ACHN (cell line): ENCODE measurements around the gene CELSR3.

Experiments used
- DNase-seq: peaks from one replicate; pipeline ENCODE4 v3.0.0-alpha.2; 2015
- in situ Hi-C: cut with HindIII; loops from 2 replicates; pipeline ENCODE4 v1.10.0; 2017; ENCODE audit warnings: low sequenced_read_pairs, low pct_ligation_motif_present, low pct_unique_long_range_greater_than_20kb

The CELSR3 gene

DNA sequence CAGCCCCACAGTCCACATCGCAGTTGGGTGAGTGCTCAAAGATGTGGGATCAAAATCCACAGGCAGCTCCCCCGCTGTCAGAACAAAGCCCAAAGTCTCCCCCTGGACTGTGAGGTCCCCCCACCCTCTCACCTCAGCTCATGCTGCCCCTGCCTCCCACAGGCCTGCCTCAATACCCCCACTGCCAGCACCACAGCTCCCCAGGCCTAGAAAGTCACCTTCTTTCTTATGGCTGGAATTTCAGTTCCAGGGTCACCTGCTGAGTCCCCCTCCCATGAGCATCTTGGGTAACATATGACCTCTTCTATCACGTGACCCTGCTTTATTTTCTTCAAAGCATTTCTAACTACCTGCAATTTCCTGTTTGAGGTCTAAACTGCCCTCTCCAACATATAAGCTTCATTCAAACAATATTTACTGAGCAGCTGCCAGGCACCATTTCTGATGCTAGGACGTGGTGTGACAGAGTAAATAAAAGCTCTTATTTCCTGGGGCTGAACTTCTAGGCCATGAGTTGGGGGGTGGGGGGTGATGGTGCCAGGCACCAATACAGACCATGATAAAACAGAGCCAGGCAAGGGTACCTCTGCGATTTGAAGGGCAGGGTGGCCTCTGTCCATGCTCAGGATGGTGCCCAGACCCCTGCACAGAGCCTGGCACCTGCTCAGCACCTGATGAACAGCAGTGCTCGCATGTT is 38.7 kb downstream of the CELSR3 start:
- DNase-seq: no peak
- in situ Hi-C loops: no loop called here

DNA sequence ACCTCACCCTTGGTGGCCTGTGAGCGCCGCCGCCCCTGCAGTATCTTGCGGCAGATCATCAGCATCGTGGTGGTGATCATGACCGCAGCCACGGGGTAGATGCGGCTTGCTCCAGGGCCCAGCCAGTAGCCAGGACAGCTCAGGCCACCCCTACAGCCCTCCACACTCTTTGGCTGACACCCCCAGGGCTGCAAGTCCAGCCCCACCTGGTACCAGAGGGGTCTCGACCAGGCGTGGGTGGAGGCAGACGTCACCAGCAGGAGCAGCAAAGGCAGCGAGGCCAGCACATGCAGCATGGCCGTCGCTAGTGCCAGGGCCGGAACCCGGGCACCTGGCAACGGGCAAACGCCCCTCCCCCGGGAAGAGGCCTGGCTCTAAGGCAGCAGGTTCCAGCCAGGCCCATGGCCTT is 41.2 kb downstream of the CELSR3 start, which contains the start of gene TMEM89:
TSS of gene TMEM89 (minus strand) at position 309 of the 409 bp plus-strand sequence. CDS start at position 296, 13 bp downstream.
- in situ Hi-C loops: no loop called here
- DNase-seq: no peak

DNA sequence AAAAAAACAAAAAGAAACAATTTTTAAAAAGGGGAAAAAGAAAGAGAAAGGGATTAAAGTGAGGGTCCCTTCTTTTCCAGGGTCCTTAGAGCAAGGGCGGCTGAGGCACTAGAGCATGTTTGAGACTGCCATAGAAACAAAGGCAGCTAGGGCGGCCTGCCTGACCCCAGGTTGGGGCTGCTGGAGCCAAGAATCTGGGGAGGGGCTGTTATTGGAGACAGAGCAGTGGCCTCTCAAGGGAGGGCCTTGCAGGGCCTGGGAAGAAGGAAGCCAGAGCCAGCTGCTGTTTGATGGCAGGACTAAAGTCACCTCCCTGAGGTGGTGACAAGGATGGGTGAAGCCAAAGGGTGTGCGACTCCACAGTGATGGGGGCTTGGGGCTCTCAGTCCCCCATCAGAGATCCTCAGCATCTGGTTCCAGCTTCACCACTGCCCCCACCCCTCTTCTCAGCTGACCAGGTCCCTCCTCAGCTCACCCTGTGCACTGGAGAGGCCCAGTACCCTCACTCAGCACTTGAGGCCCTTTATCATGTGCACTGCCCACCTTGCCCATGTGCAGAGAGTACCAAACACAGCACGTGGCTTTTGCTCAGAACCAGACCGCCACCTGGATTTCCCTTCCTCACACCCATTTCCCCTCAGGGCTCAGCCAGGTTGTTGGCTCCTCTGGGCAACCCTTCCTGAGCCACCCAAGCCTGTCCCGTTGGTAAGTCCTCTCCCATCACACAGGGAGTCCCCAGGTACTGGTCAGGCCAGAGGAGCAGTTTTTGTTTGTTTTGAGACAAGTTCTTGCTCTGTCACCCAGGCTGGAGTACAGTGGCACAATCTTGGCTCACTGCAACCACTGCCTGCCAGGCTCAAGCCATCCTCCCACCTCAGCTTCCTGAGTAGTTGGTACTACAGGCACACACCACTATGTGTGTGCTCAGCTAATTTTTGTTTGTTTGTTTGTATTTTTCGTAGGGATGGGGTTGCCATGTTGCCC is 42.9 kb downstream of the CELSR3 start:
- no peak for DNase-seq
- in situ Hi-C loops: no loop called here

DNA sequence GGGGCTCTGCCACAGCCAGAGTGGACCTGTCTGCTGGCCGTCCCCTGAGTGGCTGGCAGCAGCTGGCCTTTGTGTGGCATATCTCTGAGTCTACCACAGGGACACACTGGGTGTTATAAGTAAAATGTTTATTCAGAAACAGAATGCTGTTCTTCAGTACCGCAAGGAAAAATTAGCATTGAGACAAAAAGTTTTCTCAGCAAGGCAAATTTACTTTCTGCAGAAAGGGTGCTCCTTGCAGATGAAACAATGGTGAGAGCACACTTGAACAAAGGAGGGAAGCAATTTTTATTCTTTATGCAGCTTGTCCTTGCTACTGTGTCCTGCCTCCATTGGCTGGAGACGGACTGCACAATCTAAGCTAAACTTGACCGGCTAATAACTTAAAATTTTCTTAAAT is 45.1 kb downstream of the CELSR3 start:
- in situ Hi-C loops: no loop called here
- no peak for DNase-seq

DNA sequence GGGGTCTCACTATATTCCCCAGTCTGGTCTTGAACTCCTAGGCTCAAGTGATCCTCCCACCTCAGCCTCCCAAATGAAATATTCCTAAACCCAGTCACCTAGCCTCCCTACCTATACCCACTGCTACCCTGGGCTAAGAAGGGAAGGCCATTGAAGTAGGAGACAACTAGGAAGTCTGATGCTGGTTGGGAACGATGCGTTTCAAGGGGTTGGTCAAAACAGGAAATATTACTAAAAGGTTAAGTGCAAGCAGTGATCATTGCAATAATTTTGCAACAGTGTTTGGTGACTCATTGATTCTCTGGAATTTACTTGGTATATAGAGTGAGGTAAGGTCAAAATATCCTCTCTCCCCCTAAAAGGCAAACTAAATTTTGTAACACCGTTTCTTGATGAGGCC is 48.6 kb downstream of the CELSR3 start:
- in situ Hi-C loops: no loop called here

DNA sequence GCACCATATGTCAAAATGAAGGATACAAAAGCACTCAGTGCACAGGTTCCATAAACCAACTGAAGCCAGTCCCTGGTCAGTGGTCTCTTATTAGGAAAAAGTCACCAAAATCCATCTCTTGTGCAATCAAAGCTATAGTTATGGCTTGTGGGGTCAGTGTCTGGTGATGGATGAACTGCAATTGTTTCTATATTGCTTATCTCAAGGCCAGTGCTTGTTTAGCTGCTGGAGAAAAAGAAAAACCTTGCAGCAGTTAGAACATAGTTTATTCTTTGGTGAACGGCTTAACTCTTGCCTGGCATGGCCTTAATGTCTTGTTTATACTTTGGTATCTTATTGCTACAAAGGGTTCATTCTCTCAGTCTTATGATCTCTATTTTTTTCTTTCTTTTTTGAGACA is 50.4 kb downstream of the CELSR3 start:
- DNase-seq: no peak
- in situ Hi-C loops: no loop called here

More for the DNA sequence above, 48.6 kb downstream of the CELSR3 start:
- DNase-seq: no peak

DNA sequence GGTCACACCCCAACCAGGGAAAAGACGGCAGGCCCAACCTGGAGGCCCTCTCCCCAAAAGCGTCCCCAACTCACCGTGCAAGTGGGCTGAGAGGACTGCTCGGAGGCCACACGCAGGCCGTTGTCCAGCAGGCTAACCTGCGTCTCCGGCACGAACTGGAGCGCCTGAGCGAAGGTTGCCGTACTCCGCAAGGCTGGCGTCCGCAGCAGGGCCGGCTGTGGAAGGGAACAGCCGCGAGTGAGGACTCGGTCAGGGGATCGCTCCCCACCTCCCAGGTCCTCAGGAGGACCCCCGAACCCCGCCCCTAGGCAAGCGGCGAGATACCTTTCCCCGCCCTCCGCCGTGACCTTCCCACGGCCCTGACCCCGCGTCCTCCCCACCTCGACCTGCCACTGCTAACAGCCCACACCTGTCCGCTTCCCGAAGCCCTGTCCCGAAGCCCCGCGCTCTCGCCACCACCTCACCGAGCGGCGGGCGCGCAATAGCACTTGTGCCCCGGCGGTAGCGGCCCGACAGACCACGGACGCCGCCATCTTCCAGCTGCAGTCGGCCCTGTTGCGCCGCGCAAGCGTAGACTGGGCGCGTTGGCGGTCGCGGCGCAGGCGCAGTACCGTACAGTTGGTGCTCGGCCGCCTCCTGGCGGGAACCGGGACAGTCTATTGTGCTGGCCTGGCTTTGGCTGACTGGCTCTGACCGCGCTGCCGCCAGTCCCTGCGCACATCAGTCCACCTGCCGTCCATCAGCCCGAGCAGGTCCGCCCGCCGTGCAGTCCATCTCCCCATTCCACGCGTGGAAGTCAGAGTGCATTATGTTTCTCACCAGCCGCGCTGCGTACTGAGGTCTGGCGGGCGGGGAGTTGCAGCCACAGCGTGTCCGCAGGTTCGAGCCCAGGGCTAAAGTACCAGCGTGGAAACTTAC is 53.3 kb downstream of the CELSR3 start, which contains the start of gene UQCRC1:
TSS of gene UQCRC1 (minus strand) at position 559 of the 918 bp plus-strand sequence. CDS start at position 533, 26 bp downstream.
- in situ Hi-C loops: no loop called here

DNA sequence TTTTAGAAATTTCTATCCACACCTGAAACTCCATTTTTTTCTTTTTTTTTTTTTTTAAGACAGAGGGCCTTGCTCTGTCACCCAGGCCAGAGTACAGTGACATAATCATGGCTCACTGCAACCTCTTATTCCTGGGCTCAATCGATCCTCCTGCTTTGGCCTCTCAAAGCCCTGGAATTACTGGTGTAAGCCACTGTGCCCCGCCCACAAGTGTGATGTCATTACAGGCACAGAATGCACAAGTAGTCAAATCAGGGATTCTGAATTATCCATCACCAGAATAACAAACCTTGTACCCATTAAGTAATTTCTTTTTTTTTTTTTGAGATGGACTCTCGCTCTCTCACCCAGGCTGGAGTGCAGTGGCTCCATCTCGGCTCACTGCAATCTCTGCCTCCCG is 55.2 kb downstream of the CELSR3 start:
- no peak for DNase-seq
- in situ Hi-C loops: no loop called here

More for the DNA sequence above, 53.3 kb downstream of the CELSR3 start, which contains the start of gene UQCRC1:
- DNase-seq: peak; percentile 89

DNA sequence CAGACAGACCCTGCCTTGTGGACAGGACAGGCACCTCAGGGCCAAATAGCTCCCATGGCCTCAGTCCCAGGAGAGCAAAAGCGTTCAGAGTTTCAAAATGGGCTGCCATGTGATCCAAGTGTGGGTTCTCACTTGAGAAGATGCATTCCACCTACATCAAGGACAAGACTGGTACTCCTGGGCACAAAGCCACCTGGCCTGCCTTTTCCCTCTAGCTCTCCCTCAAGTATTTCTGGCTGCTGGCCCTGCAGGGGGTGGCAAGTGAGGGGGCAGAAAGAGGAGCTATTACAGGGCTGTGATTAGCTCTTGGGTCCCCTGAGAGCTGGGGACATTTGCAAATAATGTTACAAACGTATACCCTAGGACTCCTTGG is 61.1 kb downstream of the CELSR3 start:
- in situ Hi-C loops: no loop called here
- no peak for DNase-seq

DNA sequence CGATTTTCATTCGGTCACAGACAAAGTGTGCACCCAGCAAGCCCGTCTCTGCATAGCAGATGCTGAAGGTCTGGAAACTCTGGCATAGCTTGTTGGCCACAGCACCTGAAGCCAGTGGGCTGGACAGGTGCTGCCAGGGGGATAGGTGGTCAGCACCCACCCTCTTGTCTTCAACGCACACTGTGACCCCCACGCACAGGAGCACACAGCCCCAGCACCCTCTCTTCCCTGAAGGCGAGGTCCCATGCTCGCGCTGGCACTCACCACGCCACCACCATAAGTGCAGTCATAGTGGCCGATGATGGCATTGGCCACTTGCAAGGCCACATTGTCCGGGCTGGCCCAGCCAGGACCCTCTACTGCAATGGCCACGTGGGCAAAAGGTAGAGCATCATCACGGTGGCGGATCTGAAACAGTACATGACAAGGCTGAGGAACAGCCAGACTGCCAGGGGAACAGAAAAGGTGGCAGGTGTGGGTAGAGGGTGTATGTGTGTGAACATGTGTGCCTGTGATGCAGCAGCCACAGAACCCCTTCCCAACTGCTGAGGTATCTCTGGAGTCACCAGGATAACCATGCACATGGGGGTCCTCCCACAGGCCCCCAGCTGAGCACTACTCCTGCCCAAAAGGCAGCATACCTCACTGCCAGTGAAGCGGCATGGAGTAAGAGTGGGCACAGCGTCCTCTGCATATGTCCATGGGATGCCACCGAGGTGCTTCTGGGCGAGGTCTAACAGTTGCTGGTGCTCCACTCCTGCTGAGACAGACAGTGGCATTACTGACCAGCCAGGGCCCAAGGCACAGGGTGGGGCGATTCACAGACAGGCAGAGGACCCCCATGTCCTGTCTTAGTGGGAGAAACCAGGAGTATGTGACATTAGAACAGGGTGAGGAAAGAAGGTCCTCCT is 61.7 kb downstream of the CELSR3 start:
- DNase-seq: no peak

DNA sequence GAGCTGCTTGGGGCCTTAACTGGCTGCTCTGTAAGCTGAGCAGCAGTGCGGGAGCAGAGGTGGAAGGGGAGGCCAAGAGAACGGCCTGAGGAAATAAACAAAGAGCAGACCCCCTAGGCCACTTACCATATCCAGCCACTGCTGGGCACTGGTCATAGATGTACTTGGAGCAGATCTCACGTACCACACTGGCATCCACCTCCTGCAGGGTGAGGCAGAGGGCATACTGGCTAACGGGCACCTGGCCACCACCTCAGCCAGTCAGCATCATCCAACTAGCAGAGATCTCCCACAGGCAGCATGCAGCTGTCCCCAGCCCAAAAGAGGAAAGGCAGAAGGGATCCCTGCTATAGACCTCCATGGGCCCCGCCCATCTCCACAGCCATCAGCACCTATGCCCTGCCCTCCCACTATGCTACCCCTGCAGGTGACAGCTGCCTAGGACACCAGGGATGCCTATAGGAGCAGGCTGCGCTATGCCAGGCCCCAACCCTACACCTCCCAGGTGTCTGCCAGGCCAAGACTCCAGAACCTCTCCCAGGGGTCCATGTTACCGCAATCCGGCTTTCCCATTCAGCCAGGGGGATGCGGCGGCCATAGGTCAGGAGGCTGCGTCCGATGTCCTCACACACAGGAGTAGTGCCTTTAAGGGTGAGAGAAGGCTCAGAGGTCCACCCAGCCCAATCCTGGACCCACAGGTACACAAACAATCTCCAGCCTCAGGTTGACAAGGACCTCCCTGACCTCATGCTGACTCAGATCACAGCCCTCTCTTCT is 63.0 kb downstream of the CELSR3 start:
- DNase-seq: no peak
- in situ Hi-C loops: no loop called here

More for the DNA sequence above, 61.7 kb downstream of the CELSR3 start:
- in situ Hi-C loops: no loop called here

DNA sequence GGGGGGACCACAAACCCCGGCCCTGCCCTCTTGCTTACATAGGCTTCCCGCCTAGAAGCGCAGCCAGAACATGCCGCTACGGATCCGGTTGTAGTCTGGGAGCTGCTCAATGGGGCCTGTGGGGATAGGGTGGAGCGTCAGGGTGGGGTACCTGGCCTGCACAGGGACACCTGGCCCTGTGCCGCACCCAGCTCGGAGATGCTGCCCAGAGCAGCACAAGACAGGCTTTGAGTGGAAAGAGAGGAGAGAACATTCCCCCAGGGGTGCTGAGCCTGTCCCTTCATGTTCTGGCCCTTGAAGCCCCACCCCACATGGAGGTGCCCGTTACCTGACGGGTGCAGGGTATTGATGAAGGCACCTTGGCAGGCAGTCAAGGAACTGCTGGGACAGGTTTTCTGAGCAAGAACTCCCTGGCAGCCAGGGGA is 63.6 kb downstream of the CELSR3 start:
- no peak for DNase-seq

DNA sequence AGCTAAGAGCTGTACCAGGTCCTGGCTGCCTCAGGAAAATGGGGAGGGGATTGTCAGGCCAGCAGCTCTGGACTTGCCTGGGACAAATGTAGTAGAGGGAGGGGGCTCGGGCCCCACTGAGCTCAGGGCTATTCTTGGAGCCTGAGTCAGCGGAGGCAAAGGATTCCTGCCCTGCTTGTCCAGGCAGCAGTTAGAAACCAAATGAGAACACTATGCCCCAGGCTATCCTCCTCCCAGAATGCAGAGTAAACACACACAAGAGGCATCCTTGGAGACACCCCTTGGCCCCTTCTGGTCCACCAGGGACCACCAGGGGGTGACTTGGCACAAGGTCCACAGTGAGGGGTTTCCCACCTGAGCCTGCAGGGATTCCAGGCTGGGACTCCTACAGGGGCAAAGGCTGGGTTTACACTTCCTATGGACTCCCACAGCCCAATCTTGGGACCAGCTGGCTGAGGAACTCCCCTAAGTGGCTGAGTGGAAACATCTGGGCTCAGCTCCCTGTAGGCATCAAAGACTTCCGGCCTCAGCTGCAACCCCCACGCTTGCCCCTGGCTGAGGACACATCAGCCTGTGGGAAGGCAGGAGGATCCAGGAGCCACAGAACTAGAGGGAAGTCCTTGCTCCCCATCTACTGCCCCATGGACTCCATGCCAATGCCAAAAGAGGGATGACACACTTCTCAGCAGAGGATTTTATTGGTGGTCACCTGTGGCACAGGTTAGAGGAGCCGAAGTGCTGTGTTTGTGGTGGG is 64.2 kb downstream of the CELSR3 start:
- no peak for DNase-seq

More for the DNA sequence above, 63.6 kb downstream of the CELSR3 start:
- in situ Hi-C loops: no loop called here

DNA sequence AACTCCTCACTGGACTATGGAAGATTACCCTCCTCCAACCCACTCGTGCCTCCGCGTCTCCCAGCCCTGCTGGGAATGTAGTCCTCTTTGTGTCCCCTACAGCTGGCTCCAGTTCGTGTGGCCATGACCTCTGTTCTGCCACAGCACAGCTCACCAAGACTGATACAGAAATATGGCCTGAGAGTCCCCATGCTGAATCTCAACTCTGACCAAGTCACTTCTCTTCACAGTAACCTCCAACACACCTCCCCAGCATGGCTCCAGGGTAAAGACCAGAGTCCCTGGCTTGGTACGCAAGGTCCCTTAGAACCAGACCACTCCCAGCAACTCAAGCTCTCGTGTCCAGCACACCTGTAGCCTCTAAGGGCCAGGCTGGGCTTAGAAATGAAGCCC is 65.3 kb downstream of the CELSR3 start:
- in situ Hi-C loops: no loop called here
- DNase-seq: no peak

More for the DNA sequence above, 64.2 kb downstream of the CELSR3 start:
- in situ Hi-C loops: no loop called here

DNA sequence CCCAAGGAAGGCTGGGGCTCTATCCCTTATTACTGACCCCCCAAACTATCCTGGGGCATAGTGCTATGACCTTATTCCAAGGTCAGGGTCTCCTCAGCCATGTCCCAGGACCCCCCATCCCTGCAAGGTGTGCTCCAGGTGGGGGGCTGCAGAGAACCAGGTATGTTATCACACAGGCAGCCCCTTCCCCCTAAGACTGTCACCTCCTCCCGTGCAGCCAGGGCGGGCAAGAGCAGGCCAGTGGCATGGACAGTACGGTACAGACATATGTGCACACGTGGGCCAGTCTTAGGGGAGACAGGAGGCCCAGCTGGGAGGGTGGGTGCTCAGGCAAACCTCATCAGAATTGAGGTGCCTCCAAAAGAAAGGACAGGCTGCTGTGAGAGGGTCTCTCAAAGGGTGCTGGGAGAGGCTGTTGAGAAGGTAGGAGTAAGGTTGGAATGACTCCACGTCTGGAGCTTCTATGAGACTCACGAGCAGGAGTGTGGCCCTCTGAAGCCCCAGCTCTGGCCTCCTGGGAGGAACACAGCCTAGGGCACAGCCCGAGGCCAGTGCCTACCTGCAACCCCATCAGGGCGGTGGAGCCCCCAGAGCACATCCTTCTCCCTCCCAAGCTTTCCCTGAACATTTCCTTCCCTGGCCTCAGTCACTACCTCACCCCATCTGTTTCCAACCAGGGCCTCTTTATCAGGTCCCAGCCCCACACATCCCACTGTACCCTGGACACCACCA is 65.8 kb downstream of the CELSR3 start:
- DNase-seq: no peak
- in situ Hi-C loops: no loop called here
